Trophoblast cell (in vitro differentiated cells and primary cell): Measurements from ENCODE around the gene PHRF1.
A peak's percentile ranks its signal among the peaks of the same experiment; 100 is the strongest.

ENCODE experiments used
- DNase-seq, 2 donors: peaks; one replicate each; pipeline ENCODE4 v3.0.0-alpha.2; 2016
- H2AFZ ChIP-seq: 2 replicates; pipeline ENCODE4 v1.6.1; 2013; ENCODE audit warnings: low read length, moderate library complexity, mild to moderate bottlenecking; ENCODE audit not compliant: insufficient read depth, poor library complexity
- H2AK5ac ChIP-seq: 2 replicates; pipeline ENCODE4 v1.6.1; 2013; ENCODE audit warnings: mild to moderate bottlenecking, low read length
- H2BK120ac ChIP-seq: 2 replicates; pipeline ENCODE4 v1.6.1; 2013; ENCODE audit warnings: low read length, mild to moderate bottlenecking, moderate library complexity; ENCODE audit not compliant: insufficient read depth, poor library complexity
- H2BK12ac ChIP-seq: 2 replicates; pipeline ENCODE4 v1.6.1; 2013; ENCODE audit warnings: mild to moderate bottlenecking, low read length, moderate library complexity
- H2BK5ac ChIP-seq: 2 replicates; pipeline ENCODE4 v1.6.1; 2013; ENCODE audit warnings: low read length, low read depth, moderate library complexity, mild to moderate bottlenecking; ENCODE audit not compliant: poor library complexity
- H3K14ac ChIP-seq: 2 replicates; pipeline ENCODE4 v1.6.1; 2013; ENCODE audit warnings: mild to moderate bottlenecking, low read length
- H3K18ac ChIP-seq: 2 replicates; pipeline ENCODE4 v1.6.1; 2013; ENCODE audit warnings: mild to moderate bottlenecking, low read length
- H3K23ac ChIP-seq: 2 replicates; pipeline ENCODE4 v1.6.1; 2013; ENCODE audit warnings: low read length
- H3K27ac ChIP-seq: 2 replicates; pipeline ENCODE4 v1.5.1; 2013; ENCODE audit warnings: low read depth, mild to moderate bottlenecking, inconsistent platforms, low read length, moderate library complexity
- H3K27me3 ChIP-seq: 2 replicates; pipeline ENCODE4 v1.6.1; 2013; ENCODE audit warnings: inconsistent platforms, mild to moderate bottlenecking, low read length, moderate library complexity; ENCODE audit not compliant: insufficient read depth
- H3K36me3 ChIP-seq, 2 experiments: 1 replicate in 1 of 2; 2 replicates in 1 of 2; pipeline ENCODE4 v1.6.1; 2013; ENCODE audit warnings: low read length in 2 of 2, mild to moderate bottlenecking in 2 of 2, moderate library complexity in 1 of 2; ENCODE audit not compliant: insufficient read depth in 2 of 2, control insufficient read depth in 1 of 2
- H3K4ac ChIP-seq: 2 replicates; pipeline ENCODE4 v1.6.1; 2013; ENCODE audit warnings: low read depth, mild to moderate bottlenecking, low read length, moderate library complexity
- H3K4me1 ChIP-seq, 2 experiments: 1 replicate in 1 of 2; 2 replicates in 1 of 2; pipeline ENCODE4 v1.6.1; 2013; ENCODE audit warnings: low read length in 2 of 2, mild to moderate bottlenecking in 2 of 2, moderate library complexity in 1 of 2; ENCODE audit not compliant: insufficient read depth in 2 of 2, control insufficient read depth in 1 of 2
- H3K4me2 ChIP-seq: 2 replicates; pipeline ENCODE4 v1.6.1; 2013; ENCODE audit warnings: inconsistent platforms, mild to moderate bottlenecking, low read length, moderate library complexity
- H3K4me3 ChIP-seq: 2 replicates; pipeline ENCODE4 v1.5.1; 2013; ENCODE audit warnings: mild to moderate bottlenecking, low read depth, low read length, inconsistent platforms
- H3K79me1 ChIP-seq: one replicate; pipeline ENCODE4 v1.6.1; 2013; ENCODE audit warnings: low read length
- H3K79me2 ChIP-seq: 2 replicates; pipeline ENCODE4 v1.6.1; 2013; ENCODE audit warnings: low read length, mild to moderate bottlenecking; ENCODE audit not compliant: control insufficient read depth, insufficient read depth, poor library complexity
- H3K9ac ChIP-seq: 2 replicates; pipeline ENCODE4 v1.6.1; 2013; ENCODE audit warnings: mild to moderate bottlenecking, low read length
- H3K9me3 ChIP-seq: 2 replicates; pipeline ENCODE4 v1.6.1; 2013; ENCODE audit warnings: low read depth, mild to moderate bottlenecking, control low read depth, inconsistent platforms, low read length; ENCODE audit not compliant: insufficient read depth
- H4K12ac ChIP-seq: 2 replicates; pipeline ENCODE4 v1.6.1; 2013; ENCODE audit warnings: low read depth, mild to moderate bottlenecking, low read length, moderate library complexity
- H4K8ac ChIP-seq: 2 replicates; pipeline ENCODE4 v1.6.1; 2013; ENCODE audit warnings: low read depth, mild to moderate bottlenecking, low read length, moderate library complexity
- H4K91ac ChIP-seq: one replicate; pipeline ENCODE4 v1.6.1; 2013; ENCODE audit warnings: low read depth, mild to moderate bottlenecking, low read length, moderate library complexity
- WGBS: extraction: QIAGEN DNeasy Blood & Tissue Kit; methylation state at CpG from one replicate; pipeline ENCODE4 v1.1.7; 2013; ENCODE audit warnings: missing lambda C conversion rate; ENCODE audit not compliant: insufficient read length, insufficient coverage; ENCODE audit errors: extremely low coverage; 5-methylcytosine and 5-hydroxymethylcytosine counted together

The PHRF1 gene

GRCh38 chr11:639332-639955 is 63.2 kb downstream of the PHRF1 start:
- Histone ChIP-seq H2AK5ac (no peak overlapping the region), H3K4me2 (peak overlapping the region; percentile 38), H3K4me1 (peaks cover 18 to 29% of the 10 kb centered on the region in 2 experiments), H4K8ac (no peak overlapping the region), H3K27ac (no peak overlapping the region), H3K14ac (no peak overlapping the region), H4K91ac (no peak overlapping the region), H2BK5ac (no peak overlapping the region), H2AFZ (no peak overlapping the region), H3K79me1 (peaks cover 1% of the 10 kb centered on the region), H3K4me3 (no peak overlapping the region), H3K23ac (no peak overlapping the region), H2BK12ac (no peak overlapping the region), H3K9ac (no peak overlapping the region), H3K36me3 (peaks cover 14% of the 10 kb centered on the region in 2 experiments), H3K9me3 (peaks cover 7% of the 10 kb centered on the region), H3K4ac (no peak overlapping the region), H2BK120ac (no peak overlapping the region), H3K79me2 (no peaks in the 10 kb centered on the region), H4K12ac (no peak overlapping the region), H3K27me3 (peaks cover 39% of the 10 kb centered on the region), H3K18ac (no peak overlapping the region)
- no CpG with 5 or more reads among the region's 80 CpGs for WGBS
- DNase-seq, result no peak

GRCh38 chr11:640021-640706 is 63.9 kb downstream of the PHRF1 start:
- Histone ChIP-seq H3K9ac (no peak overlapping the region), H4K8ac (no peak overlapping the region), H3K14ac (no peak overlapping the region), H3K4me3 (peak overlapping the region; percentile 34), H4K12ac (no peak overlapping the region), H2BK5ac (no peak overlapping the region), H2AK5ac (no peak overlapping the region), H2BK120ac (no peak overlapping the region), H4K91ac (no peak overlapping the region), H3K18ac (no peak overlapping the region), H2AFZ (no peak overlapping the region), H3K27ac (no peak overlapping the region), H3K4me2 (no peak overlapping the region), H2BK12ac (no peak overlapping the region), H3K4ac (no peak overlapping the region), H3K9me3 (peaks cover 7% of the 10 kb centered on the region), H3K27me3 (peaks cover 39% of the 10 kb centered on the region), H3K4me1 (peaks cover 18 to 29% of the 10 kb centered on the region in 2 experiments), H3K36me3 (peaks cover 16 to 17% of the 10 kb centered on the region in 2 experiments), H3K23ac (no peak overlapping the region), H3K79me2 (no peaks in the 10 kb centered on the region), H3K79me1 (peaks cover 1% of the 10 kb centered on the region)
- WGBS, result no CpG with 5 or more reads among the region's 69 CpGs
- DNase-seq, result no peak

DNA sequence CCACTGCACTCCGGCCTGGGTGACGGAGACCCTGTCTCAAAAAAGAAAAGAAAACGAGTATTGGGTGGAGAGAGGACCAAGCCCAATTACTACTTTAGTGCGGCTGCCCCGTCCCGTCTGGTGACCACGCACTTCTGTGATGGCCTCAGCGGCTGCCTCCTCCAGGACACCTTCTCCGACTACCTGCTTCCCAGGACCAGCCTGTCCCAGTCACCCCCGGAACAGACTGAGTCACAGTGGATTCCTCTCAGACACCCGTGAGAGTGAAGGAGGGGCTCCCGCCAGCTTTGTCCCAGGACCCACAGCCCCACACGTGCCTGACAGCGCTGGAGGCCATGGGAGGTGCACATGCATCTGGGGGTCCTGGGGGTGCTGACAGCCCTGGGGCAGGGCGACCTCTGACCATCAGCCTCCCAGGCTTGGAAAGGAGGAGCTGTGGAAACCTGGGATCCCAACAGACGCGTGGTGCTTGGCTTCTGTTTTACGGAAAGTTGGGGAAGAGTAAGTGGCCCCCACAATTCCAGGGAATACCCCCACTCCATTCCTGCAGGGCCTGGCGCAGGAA is 65.6 kb downstream of the PHRF1 start:
- H4K91ac ChIP-seq, result no peak overlapping the region
- no peak overlapping the region for H3K4me2 ChIP-seq
- peaks cover 12 to 23% of the 10 kb centered on the region in 2 experiments for H3K4me1 ChIP-seq
- peaks cover 22 to 25% of the 10 kb centered on the region in 2 experiments for H3K36me3 ChIP-seq
- no peaks in the 10 kb centered on the region for H3K79me1 ChIP-seq
- peaks cover 31% of the 10 kb centered on the region for H3K27me3 ChIP-seq
- no peak overlapping the region for H3K4ac ChIP-seq
- H2BK12ac ChIP-seq, result no peak overlapping the region
- H4K8ac ChIP-seq, result no peak overlapping the region
- H3K23ac ChIP-seq, result no peak overlapping the region
- H3K4me3 ChIP-seq, result no peak overlapping the region
- no peak overlapping the region for H3K27ac ChIP-seq
- H2BK5ac ChIP-seq, result no peak overlapping the region
- H3K9ac ChIP-seq, result no peak overlapping the region
- no peak overlapping the region for H2AFZ ChIP-seq
- no peak overlapping the region for H2AK5ac ChIP-seq
- no peak overlapping the region for H3K18ac ChIP-seq
- H4K12ac ChIP-seq, result no peak overlapping the region
- no peaks in the 10 kb centered on the region for H3K79me2 ChIP-seq
- WGBS, result no CpG with 5 or more reads among the region's 19 CpGs
- no peak overlapping the region for H3K14ac ChIP-seq
- H2BK120ac ChIP-seq, result no peak overlapping the region
- peaks cover 6% of the 10 kb centered on the region for H3K9me3 ChIP-seq
- DNase-seq, result no peak

DNA sequence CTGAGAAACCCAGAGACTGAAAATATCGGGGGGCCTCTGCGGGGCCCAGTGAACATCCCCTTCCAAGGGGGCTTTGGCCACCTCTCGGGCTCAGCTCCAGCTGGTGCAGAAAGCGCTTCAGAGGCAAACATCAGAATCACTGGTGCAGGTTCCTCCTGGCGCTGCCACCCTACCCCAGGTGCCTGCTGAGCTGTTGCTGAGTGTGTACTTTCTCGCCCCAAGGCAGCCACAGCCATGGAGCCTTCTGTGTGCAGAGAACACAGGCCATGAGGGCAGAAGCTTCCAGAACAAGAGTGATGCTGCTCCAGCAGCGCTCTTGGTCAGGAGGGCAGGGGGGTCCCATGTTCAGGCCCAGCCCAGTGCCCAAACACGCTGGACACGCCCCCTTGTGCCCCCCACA is 67.1 kb downstream of the PHRF1 start:
- WGBS, result no CpG with 5 or more reads among the region's 9 CpGs
- no peak overlapping the region for H3K9ac ChIP-seq

More for the DNA sequence above, 67.1 kb downstream of the PHRF1 start:
- no peak overlapping the region for H2BK5ac ChIP-seq
- no peaks in the 10 kb centered on the region for H3K79me1 ChIP-seq
- H3K4me1 ChIP-seq, result peaks cover 0 to 10% of the 10 kb centered on the region in 2 experiments
- no peak overlapping the region for H2AK5ac ChIP-seq
- H3K23ac ChIP-seq, result no peak overlapping the region
- no peak overlapping the region for H2AFZ ChIP-seq
- no peak overlapping the region for H3K4me2 ChIP-seq
- no peak overlapping the region for H3K4me3 ChIP-seq
- peaks cover 25 to 29% of the 10 kb centered on the region in 2 experiments for H3K36me3 ChIP-seq
- DNase-seq, result no peak
- no peak overlapping the region for H2BK12ac ChIP-seq
- peaks cover 6% of the 10 kb centered on the region for H3K9me3 ChIP-seq
- H2BK120ac ChIP-seq, result no peak overlapping the region
- no peak overlapping the region for H3K14ac ChIP-seq
- no peaks in the 10 kb centered on the region for H3K79me2 ChIP-seq
- no peak overlapping the region for H4K12ac ChIP-seq
- no peak overlapping the region for H3K18ac ChIP-seq
- H4K8ac ChIP-seq, result no peak overlapping the region
- H4K91ac ChIP-seq, result no peak overlapping the region
- peaks cover 16% of the 10 kb centered on the region for H3K27me3 ChIP-seq
- H3K4ac ChIP-seq, result no peak overlapping the region
- no peak overlapping the region for H3K27ac ChIP-seq
